GM19240 (cell line): Measurements from ENCODE around the gene SLC2A13.
"Not testable (repeated sequence)": the region's sequence is repeated elsewhere in the genome, so short reads cannot be mapped to it uniquely, and the experiment has no call there.

ENCODE experiments used
- DNase-seq: peaks from one replicate; pipeline ENCODE4 v3.0.0; 2011; ENCODE audit warnings: low spot score; ENCODE audit not compliant: insufficient read length

Gene SLC2A13

DNA sequence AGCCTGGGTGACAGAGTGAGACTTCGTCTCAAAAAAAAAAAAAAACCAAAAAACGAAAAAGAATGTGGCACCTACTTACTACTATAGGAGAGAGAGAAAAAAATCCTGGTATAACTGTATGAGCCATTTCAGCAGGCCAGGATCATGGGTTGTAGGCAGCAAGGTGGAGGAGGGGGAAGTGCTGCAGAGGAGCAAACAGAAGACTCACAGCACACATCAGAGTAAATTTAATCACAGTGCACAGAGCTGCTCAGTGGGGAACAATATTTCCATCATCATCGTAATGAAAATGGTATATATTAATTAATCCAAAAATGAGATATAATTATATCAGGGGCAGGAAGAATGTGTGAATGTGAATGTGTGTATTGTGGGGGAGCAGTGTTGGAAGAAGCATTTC lies 175.8 kb downstream of the SLC2A13 start:
- DNase-seq: no peak

DNA sequence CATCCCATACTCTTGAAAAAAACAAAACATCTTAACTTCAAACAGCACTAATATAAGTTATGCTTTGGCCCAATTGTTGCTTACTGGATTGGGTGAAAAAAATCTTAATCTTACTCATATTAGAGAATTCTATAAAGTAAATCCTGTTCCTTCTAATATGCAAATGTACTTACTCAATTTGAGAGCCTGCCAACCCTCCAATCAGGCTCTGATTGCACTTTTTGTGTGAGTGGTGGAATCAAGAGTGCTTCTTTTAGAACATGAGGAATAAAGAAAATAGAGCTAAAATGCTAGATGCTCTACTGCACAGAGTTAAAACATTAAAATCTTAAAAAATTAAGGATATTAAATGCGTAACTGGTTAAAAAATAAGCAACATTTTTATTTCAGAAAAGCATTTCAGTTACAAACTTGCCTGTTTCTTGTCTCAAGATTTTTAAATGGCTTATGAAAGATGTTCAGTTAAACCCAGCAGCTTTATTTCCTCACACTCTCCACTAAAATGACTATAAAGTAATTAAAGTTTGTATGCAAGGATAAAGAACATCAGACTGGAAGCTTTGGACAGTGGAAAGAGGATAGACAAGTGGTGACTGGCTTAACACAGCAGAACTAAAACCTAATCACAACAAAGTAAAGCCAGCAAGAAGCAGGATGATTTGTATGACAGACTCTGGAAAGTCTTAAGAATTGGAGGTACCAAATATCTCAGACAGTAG lies 177.5 kb downstream of the SLC2A13 start:
- DNase-seq: no peak

DNA sequence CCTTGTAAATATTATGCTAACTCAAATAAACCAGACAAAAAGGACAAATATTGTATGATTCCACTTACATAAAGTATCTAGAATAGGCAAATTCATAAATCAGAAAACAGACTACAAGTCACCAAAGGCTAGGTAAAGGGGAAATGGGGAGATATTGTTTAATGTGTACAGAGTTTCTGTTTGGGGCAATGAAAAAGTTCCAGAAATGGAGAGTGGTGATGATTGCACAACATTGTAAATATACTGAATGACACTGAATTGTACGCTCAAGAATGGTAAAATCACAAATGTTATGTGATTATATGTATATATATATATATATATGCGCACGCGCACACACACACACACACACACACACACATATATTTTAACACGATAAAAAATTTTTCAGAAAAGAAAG lies 182.5 kb downstream of the SLC2A13 start:
- no peak for DNase-seq

GRCh38 chr12:39922598-39922997 lies 183.3 kb downstream of the SLC2A13 start:
- not testable (repeated sequence) for DNase-seq

DNA sequence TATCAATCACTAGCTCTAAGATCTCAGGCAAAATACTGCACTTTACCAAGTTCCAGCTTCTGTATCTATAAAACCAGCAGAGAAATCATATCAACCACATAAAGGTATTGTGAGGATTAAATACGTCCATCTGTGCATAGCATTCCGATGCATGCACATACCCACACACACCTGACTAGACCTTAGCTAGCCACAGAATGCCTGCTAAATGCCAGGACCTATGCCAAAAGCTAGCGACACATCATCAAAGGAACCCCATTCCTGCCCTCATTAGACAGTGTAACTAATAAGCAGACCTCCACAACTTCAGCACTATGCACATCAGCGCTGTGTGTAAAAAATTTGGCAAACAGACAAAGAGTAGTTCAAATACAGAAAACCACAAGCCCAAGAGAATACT lies 185.2 kb downstream of the SLC2A13 start:
- DNase-seq: no peak

DNA sequence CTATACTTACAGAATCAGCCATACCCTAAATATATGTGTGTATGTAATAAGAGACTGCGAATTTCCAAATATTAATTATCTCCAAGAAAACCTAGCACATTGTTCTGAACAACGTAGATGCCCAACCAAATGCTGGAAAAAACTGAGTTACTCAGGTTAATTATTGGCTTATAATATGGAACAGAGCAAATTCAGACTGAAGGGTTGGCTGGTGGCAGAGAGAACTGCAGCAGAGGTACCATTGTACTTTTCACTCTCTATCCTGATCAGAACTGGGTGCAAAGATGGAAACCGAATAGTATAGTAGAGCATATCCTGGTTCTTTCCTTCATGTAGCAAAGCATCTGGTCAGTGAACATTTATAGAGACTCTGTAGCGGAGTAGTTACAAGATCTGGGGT lies 185.7 kb downstream of the SLC2A13 start:
- DNase-seq: no peak

DNA sequence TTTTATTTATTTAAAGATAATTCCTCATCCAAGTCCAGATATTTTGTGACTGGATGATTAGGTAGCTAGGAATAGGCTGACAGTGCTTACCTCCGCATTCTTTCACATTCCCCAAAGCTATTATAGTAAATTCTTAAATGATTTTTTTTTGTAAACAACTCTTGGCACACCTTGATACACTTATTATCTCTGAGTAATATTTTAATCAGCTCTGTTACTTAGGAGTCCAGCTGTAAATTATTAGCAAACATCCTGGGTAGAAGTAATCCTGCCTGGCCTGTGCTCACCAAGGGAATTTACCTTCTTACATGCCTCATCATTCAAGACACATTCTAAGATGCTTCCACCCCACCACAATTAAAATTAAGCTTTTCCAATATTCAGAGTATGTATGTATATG lies 186.1 kb downstream of the SLC2A13 start:
- DNase-seq: no peak

DNA sequence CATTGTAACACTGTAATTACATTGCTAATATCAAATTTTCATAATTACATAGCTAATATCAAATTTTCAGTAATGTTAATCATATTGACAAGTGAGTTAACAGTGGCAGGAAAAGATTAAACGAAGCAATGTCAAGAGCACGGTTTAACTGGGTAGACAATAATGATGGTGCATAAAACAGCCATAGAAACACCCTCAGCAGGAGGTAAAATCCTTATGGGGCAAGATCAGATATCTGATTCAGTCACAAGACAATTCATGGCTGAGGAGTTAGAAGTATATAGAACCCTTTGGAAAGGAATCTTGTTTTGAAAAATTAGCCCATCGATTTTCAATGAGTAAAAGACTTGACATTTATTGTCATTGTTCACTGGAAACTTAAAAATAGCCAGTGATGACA lies 190.6 kb downstream of the SLC2A13 start:
- no peak for DNase-seq

GRCh38 chr12:39912211-39912980 lies 193.5 kb downstream of the SLC2A13 start:
- no peak for DNase-seq

- DNase-seq: no peak
Observed at GRCh38 chr12:39906237-39906636, 199.6 kb downstream of the SLC2A13 start.

DNA sequence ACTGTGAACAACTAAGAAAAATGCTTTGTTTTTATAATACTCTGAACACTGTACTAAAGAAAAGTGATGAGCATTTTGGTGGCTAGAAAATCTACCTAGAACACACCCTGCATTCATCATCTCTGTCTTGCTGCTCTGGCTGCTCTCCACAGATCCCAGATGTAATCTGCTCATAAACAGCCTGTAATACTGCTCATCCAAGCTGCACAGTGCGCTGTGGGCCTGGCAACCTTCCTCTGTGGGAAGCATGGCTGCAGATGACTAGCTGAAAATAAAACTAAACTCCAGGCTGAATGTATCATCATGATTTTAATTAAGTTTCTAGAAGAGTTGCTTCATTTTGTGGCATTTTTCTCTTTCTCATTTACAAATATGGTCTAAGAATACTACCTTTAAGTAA lies 200.7 kb downstream of the SLC2A13 start:
- DNase-seq: no peak

DNA sequence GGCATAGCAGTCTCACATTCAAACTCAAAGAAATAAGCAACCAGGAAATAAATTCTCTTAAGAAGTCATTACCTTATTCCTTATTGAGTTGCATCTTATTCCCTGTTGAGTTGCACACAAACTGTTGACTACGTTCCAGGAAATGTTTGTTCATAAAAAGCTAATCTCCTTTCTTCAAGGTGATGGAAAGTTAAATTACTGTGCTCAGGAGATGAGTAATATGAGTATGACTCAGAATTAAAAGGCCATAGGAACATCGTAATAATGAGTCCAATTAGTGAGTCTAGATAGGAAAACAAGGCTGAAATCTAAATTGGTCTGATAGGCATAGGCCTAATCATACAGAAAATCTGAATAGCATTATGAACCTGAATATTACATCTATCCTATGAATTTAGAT lies 203.1 kb downstream of the SLC2A13 start:
- DNase-seq: no peak

DNA sequence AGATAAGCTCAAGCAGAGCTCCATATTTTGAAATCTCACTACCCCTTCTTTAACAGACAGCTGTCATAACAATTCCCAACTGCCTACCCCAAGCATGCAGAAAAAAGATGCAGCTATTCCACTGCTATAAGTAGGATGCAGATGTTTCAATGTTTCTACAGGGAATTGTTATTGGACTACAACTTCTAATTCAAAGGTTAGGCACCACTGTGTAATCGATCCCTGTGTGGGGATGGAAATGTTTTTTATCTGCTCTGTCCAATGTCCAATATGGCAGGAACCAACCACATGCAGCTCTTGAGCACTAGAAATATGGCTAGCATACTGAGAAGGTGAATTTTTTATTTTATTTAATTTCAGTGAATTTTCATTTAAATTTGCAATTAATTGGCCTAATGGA lies 208.6 kb downstream of the SLC2A13 start:
- DNase-seq: no peak

DNA sequence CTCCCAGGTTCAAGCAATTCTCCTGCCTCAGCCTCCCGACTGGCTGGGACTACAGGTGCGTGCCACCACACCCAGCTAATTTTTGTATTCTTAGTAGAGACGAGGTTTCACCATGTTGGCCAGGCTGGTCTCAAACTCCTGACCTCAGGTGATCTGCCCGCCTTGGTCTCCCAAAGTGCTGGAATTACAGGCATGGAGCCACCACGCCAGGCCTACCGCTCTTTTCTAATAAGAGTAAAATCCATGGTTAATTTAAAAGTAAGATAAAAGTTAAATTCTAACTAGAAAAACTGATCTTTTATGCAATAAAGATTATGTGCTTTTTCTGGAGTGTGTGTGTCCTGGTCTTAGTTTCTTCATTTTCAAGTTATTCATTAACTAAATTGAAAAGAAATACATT lies 212.5 kb downstream of the SLC2A13 start:
- not testable (repeated sequence) for DNase-seq

DNA sequence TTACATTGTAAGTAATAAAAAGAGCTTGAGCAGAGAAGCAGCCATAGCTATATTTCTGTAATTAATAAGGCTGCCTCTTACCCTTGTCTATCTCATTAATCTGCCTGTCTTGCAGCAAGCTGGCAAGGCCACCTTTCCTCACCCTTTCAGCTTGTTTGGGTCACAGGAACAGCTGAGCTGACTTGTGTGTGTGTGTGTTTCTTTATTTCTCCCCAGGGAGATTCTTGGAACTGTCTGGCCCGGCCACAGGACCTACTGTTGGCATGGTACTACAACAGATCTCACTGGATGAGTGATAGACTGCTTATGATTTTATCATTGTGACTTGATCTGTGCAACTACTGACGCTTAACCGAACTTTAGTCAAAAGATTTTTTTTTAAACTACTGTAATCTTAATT lies 213.7 kb downstream of the SLC2A13 start:
- no peak for DNase-seq

- no peak for DNase-seq
Observed at GRCh38 chr12:39887856-39888255, 218.0 kb downstream of the SLC2A13 start.

- no peak for DNase-seq
Observed at GRCh38 chr12:39886106-39886505, 219.8 kb downstream of the SLC2A13 start.

GRCh38 chr12:39884616-39885125 lies 221.2 kb downstream of the SLC2A13 start:
- DNase-seq: no peak

DNA sequence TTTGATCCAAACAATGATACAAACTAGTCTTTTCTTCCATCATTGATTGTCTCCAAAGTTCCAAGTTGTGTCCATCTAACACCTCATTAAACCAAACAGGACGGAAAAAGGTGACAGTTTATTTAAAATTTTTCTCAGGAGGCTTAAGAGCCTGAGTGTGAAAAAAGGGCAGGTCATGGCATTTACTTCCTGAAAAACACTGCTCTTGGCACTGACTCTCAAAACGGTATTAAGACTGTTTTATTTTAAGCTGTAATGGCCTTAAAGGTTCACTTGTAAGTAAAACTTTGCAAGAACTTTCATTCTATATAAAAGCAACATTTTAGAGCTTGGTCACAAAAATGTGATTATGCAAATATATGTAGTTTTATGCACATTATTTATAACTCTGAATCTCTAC lies 222.5 kb downstream of the SLC2A13 start:
- no peak for DNase-seq

DNA sequence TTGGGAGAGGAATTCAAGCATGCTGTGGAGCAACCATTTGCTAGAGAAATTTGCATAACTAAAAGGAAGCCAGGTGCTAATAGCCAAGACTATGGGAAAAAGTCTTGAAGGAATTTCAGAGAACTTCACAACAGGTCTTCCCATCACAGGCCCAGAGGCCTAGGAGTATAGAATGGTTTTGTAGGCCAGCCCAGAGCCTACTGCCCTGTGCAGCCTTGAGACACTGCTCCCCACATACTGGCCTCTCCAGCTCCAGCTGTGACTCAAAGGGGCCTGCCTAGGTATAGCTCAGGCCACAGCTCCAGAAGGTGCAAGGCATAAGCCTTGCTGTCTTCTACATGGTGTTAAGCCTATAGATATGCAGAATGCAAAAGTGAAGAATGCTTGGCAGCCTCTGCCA lies 227.1 kb downstream of the SLC2A13 start:
- no peak for DNase-seq

GRCh38 chr12:39875721-39876120 lies 230.2 kb downstream of the SLC2A13 start:
- no peak for DNase-seq

GRCh38 chr12:39874785-39875184 lies 231.1 kb downstream of the SLC2A13 start:
- no peak for DNase-seq

DNA sequence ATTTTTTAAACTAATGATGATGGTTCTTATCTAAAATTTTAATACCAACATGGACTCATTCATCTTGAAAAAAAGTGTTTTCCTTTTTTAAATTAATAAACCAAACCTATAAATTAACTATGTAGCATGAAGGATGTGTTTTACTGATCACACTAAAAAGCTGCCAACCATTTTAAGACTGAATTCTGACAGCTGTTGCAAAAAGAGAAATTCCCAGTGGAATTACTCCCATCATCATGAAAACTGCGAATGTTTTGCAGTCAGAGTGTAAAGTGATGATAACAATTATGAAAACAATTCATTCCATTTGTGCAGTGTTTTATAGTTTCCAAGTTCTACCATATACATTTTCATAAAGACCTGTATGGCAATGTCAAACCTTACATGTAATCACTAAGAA lies 232.8 kb downstream of the SLC2A13 start:
- no peak for DNase-seq
